HPDE6-E6E7 (cell line): ENCODE data around the gene SUGCT.

Experiments
- DNase-seq: peaks from one replicate; pipeline ENCODE4 v3.0.0; 2011; ENCODE audit warnings: missing footprints; ENCODE audit errors: extremely low spot score

The SUGCT gene

DNA sequence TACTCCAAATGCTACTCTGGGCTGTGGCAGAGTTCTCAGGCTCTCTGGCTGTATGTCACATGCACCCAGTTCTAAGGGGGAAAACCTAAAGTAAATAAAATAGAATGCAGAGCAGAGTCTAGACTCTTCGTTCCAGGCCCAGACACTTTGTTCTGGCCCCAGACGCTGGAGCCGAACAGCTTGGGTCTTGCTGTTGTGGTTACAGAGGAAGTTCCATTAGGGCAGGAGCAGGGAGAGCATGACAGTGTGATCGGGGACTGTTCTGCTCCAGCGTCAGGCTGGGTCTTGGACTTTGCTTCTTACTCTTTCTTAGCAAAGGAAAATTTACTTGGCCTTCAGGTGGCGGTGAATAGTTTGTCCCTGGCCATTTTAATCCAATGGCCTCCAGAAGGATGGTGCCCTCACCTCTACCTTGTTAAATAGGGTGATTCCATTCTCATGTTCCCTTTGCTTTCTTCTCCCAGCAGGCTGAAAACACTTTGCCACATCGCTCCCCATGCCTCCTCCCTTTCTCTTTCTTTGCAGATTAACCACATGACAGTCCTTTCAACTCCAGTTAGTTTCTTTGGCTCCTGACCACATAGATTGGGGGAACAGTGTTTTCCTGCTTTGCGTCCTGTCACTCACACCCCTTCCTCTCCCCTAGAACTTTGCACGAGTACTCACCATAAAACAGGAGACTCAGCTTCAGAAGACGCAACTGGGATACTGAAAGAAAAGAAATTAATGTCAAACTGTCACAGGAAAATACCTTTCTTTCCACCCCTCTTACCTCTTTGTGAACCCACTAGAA, 730.8 kb downstream of the SUGCT start:
- no peak for DNase-seq

DNA sequence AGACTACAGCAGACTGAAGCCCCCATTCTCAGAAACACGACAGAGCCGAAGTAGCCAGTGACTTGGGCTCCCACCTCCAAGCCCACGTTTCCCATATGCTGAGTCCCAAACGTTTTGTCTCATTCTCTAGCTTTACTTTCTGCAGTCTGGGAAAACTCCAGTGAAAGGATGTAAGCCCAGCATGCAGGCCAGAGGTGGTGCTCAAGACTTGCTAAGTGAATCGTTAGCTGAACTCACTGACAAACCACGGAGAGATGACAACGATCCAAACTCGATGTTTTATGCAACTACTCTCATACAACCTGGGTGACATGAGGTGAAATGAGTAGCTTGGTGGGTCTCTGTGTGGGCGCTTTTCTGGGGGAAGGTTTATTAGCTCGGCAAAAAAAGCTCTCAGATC, 731.8 kb downstream of the SUGCT start:
- no peak for DNase-seq

DNA sequence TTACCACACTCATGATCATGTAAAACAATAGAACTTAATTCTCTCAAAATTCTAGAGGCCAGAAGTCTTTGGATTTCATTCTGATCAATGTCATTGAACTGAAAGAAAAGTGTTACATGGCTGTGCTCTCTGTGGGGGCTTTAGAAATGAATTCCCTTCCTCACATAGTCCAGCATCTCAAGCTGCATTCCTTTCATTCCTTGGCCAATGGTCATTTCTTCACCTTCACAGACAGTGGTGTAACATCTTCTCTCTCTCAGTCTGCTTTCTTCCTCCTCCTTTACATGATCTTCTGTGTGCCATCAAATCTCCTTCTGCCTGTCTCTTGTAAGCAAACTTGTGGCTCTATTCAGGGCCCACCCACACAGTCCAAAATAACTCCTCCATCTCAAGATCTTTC, 735.3 kb downstream of the SUGCT start:
- DNase-seq = no peak

DNA sequence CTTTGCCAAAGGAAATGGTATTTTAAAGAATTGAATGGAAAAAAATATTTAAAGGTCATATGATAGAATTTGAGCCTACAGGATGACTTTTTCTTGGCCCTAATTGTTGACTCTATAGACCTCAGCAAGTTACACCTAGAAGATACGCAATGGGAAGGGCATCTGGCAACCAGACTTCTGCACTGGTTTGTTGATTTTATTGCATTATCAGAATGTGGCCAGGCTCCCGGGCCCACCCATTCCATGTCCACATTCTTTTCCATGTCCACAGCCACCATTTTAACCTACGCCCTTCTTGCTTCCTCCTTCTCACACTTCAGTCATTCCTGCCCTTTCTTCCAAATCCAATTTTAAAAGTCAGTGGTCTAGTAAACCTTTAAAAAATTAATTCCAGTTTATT, 738.4 kb downstream of the SUGCT start:
- DNase-seq = no peak

DNA sequence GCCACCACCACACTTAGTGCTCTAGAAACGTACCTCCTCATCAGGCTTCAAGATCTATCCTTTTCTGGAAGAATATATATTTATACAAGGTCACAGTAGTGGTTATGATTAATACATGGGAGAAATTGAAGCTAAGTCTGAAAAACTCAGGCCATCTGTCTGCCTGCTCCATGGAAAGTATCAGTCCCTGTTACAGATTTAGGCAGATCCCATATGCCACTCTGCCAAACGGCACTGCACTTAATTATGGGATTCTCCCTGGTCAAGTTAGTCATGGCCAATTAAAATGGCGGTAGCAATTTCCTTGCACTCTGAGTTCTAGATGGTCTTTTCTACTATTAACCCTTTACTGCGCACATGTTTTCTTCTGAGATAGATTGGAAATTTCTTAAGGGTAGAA, 740.0 kb downstream of the SUGCT start:
- DNase-seq = no peak

DNA sequence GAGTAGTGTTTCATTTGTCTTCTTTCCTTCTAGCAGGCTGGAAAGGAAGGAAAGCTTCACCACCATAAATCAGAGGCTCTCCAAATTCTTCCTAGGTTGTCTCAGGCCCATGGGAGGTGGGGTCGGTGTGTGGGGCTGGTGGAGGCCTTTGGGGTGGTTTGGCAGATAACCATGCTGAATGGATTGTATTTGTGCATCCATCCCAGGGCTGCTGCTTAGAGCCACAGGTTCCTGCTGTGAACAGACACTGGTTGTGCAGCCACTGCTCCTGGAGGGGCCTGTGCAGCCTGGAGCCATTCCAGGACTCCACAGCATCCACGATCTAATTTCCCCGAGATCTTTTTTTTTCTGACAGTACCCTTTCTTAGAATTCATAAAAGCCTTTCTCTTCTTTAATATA, 741.8 kb downstream of the SUGCT start:
- DNase-seq = no peak

DNA sequence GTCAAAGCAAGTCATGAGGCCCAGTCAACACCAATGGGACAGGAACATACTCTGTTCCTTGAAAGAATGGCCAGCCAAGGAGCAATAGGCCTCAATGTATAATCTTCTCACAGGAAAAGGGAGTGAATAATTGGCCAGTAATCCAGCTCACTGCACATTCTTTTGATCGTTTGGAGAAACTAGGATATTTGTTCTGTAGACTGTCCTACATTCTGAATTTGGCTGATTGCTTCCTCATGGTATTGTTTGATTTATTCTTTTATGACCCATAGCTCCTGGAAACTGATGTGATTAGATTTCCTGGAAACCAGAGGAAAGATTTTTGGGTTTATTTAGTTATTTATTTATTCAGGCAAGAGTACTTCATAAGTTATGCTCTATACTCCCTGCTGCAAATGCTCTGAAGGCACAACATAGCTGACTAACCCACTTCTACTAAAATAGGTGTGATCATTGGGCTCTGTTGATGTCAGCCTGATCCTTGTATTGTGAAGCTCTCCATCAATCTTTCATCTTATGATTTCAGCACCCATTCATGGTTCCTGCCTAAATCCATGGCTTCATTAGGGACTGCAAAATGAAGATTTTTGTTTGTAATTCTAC, 745.2 kb downstream of the SUGCT start:
- no peak for DNase-seq

DNA sequence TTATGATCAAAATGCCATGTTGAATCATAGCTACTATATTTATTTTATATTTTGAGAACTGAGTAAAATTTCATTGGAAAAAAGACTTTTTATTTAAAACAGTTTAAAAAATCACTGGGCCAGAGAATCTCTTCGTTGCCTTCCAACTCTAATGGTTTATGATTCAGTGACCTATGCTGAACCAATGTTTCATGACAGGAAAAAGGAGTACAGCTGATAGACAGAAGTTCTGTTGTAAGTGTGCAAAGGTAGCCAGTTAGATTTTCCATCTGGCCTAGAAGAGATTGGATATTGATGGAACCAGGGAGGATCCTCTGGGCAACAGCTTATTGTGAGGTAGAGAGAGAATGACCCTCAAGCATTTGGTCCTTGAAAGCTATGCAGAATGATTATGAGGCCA, 745.8 kb downstream of the SUGCT start:
- DNase-seq = no peak

DNA sequence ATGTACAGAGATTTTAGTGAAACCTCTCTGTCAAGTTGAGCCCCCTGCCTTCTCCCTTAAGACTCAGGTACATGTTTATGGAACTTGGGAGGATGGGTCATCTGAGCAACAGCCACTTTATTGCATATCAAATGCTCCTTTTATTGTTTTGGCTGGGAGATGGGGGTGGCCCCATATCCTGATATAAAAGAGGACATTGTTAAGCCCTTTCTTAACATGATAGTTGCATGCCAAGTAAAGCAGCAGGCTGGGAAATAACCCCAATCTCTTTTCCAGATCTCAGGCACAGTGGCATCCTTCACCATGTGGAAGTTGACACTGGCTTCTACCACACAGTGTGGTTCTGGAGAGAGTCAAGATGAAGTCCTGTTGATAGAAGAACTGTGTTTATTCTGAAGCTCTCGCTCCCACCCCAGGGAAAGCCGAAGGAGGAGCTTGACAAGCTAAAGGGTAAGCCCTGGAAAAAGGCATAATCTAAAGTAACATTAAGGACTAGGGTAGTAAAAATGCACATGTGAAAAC, 746.7 kb downstream of the SUGCT start:
- DNase-seq = no peak

DNA sequence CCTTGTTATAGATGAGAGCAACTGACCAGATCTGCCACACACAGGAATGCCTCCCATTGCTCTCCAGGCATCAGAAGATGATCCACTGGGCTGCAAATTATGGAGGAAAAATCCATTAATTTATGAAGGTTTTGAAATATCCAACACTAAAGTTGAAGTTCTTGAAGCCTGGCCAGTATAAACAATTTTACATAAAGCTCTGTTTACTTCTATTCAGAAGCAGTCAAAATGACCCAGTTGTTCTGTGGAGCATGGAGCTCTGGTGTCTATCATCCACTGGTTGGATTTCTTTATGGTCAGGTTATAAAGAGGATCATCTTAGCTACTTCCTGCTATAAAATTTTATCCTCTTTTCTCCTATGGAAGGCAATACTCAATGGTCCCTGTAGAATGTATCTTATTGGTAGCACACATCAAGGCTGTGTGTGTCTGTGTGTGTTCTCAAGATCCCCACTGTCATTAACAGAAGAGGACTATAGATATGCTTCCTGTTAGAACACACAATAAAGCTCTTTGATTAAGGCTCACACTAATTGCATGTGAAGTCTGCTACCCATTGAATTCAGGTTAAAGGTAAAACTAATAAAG, 747.4 kb downstream of the SUGCT start:
- DNase-seq = no peak

DNA sequence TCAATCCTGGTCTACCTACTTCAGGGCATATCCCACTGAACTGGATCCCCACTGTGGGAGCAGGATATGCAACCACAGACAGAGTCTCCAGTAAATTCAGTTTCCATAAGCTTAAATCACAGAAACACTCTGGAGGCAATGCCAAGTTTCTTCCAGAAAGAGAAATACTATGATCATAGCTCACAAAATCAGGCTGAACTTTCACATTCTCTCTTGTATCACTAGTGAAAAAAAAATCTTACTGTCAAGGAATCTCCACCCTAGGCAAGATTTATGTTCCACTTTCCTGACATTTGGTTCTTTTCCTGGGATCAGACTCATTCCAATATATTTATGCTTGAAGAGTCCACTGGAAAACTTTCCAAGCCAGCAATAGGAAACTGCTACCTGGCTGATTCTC, 749.0 kb downstream of the SUGCT start:
- no peak for DNase-seq

DNA sequence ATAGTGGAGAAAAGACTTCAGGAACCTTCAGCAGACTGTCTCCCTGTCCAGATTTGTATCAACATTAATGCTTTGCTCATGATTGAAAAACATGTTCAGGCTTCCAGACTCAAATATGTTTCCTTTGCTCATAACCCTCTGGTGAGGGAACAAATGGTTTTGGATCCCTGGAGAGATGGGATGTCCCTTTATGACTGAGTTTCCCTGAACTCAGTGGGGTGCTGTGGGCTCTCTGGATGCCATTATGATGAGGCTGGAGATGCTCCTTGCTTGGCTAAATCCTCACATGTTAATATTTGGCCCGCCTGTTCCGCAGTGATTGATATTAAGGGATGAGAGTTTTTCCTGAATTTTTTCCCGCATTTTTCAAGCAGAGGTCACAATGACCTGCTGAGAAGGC, 749.4 kb downstream of the SUGCT start:
- DNase-seq = no peak

DNA sequence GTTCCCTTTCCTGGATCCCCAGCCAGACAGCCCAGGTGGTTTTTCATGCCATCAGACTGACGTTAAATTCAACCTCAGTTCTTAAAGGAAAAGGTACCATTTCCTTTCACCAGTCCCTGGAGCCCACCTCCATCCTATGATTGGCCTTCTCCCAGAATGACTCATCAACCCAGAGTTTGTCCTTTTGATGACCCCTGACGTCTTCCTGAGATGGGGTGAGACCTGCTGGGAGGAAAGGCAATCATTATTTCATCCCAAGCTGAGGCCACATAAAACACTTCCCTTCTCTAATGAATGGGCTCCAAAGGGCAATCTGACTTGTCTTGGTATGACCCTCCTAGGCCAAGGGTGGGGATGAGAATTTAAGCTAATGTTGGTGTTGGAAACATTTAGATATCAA, 750.7 kb downstream of the SUGCT start:
- DNase-seq = no peak

DNA sequence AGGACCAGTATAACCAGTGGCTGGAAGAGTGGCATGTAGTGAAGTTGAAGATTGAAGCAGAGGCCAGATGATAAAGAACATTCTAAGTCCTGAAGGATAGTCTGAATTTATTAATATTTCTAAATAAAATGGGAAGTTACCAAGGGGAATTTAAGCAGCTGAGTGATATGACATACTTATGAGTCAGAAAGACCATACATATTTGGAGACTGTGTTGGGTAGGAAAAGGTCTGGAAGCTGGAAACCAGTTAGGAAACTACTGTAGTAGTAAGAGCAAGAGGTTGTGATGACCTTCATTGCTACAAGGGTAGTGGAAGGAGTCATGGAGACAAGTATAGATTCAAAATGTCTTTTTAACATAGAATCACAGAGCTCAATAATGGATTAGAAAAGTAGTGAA, 752.3 kb downstream of the SUGCT start:
- no peak for DNase-seq

DNA sequence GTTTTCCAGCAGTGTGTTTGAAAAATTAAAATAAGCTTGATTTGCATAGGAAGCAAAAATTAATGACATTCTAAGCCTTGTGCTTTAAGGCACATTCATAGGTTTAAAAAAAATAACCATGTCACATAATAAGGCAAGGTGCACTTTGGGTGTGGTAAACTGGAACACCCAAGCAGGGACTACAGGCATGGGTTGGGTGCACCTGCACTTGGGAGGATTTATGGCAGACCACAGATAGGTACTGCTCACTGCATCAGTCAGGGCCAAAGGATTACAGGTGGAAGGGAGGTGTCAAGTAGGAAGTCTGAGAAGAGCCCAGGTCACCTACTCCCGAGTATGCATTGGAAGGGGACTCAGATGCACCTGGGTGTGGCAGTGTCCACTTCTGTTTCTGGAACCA, 753.7 kb downstream of the SUGCT start:
- no peak for DNase-seq

DNA sequence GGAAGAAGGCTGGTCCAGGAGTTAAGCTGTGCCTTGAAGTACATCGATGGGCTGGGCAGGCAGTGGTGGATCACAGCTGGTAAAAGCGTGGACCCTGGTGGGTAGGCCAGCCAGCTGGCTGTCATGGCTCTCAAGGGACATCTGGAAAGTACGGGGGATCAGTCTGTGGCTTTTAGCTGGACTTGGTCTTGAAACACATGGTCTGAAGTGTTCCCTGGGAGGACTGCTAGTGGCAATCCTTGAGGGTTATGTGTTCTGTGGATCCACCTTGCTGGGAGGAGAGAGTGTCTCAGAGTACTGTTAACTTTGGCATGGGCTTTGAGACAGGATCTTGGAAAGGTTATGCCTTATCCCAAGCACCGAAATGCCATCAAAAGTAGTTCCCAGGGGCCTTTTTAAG, 754.3 kb downstream of the SUGCT start:
- no peak for DNase-seq

DNA sequence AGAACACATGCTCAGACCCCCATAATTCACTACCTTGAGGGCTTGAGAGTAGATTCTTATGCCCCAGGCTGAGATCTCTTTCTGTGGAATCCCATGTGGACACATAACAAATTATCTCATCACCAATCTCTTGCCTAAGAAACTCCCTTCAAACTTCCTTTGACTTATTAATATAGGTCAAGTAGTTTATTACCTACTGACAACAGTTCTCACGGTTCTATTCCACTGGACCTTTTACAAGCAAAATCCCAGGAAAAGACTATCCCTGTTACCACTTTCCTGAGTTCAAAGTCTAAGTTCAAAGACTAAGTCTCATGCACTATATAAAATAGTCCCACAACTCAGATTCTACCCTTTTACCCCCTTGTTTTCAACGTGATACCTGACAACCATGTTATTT, 754.7 kb downstream of the SUGCT start:
- DNase-seq = no peak

DNA sequence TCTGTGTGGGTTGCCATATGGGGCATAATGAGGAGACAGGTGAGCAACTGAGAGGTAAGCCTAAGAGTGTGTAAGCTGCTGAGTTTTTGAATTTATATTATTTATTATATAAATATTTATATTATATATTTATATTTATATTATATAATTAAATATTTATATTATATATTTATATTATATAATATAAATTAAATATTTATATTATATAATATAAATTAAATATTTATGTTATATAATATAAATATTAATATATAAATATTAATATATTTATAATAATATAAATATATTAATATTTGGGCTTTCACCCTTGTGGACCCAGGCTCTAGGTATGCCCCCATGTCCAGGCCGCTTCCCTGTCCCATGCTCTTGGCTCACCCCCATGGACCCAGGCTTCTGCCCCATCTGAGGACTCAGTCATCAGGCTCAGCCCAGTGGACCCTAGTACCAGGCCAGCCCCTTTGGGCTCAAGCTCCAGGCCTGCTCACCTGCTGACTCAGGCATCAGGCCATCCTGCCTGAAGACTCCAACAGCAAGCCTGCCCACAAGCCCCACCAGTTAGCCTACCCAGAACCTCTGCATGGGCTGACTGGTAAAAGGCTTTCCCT, 755.4 kb downstream of the SUGCT start:
- no peak for DNase-seq

DNA sequence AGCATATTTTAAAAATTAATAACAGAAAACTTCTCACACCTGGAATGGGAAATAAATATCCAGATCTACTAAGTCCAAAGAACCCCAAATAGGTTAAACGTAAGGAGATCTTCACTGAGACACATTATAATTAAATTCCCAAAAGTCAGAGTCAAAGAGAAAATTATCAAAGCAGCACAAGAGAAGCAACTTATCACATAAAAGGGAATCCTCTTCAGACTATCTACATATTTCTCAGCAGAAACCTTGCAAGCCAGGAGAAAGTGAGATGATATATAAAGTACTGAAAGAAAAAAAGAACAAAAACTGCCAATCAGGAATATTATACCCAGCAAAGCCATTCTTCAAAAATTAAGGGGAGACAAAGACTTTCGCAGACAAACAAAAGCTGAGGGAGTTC, 756.4 kb downstream of the SUGCT start:
- DNase-seq = no peak

DNA sequence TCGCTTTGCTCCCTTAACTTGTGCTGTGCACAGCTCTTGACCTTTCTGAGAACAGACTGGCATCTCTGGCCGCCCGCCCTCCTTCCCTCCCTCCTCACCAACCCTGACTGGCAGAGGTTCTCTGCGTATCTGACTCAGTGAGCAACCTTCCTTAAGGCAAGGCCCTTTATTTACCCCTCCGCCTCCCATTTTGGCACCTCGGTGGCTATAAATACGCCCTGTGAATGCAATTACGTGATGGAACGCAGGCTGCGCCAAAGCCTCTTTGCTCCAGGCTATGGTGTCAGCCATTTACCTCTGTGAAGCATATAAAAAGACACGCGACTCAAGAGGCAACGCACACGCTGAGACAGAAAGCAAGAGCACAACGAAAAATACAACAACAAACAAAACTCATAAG, 764.3 kb downstream of the SUGCT start:
- DNase-seq = no peak

DNA sequence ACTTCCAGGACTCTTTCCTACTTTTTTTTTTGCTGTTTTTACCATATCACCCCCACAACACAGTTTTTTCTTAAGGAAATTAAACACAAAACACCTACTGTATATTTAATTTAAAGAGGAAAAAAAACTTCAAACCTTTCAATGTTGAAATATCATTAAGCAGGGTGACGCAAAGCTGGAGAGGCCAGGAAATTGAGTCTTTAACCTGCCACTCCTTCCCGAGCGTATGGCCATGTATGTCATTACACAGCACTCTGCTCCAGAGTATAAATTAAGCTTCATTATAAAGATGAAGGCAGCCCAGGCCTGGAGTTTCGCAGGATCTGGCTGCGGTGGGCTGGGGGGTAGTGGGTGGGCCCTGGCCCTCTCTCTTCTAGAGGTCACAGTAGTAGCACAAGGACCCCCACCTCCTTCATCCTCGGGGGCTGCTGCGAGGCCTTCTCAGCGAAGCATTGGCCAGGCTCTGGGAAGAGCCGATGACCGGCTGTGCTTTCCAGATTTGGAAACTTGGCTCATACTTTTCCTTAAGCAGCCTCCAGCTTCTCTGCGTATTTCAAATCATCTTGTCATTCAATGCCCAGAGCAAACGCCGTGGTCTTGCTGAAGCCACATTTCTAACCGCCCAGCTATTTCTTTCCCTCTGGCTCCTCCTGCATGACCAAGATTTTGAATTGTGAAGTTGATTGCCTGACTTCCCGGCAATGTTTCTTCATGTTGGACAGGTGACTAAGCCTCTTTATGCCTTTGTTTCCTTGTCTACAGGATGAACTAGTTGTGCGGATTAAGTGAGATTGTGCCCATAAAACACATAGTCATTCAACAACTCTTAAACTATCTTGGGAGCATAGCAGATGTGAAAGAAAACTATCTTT, 765.1 kb downstream of the SUGCT start:
- DNase-seq = no peak

DNA sequence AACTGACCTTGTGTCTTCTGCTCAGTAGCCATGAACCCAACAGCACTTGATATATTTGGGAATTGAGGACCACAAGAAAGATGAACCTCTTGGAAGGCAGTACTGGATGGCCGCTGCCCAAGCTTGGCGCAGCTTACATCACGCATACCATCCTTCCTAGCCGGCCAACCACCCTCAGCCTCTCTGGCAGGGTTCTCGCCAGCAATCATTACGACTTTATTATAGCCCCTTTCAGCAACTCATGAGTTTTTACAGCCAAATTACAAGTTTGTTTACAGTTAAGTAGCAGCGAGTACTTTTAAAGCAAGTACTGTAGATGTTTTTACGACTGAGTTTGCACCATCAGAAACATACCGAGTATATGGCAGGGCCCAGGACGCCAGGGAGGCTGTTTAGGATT, 769.1 kb downstream of the SUGCT start:
- DNase-seq = no peak
